ENCODE results near the gene PIK3R6. TPM values are rescaled to one million over a fixed set of nuclear protein-coding genes. Genes with fewer than 3 reads are reported as not detected.

Gene PIK3R6
- polyA plus RNA-seq, 1 experiment: not detected

DNA sequence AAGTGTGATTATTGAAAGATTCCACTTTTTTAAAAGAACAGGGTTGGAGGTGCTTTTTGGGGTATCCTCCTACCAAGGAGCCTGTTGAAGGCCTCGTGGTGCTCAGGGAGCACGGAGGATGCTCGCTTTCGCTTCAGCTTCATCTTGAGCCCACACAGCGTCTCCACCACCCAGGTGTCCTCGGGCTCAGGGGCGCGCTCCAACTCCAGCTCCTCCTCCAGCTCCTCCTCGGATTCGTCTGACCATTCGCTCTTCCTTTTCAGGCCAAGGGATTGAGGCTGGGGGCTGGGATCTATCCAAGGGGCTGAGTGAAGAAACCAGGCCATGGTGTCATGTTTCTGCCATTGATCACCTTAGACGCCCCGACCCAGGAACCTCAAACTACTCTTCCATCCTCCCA is 110.3 kb downstream of the PIK3R6 start:
- no peak overlapping the region for H3K4me3 ChIP-seq (ENCODE audit: low read depth, low read length)
- CTCF ChIA-PET: interaction anchor here (0.9 to 1.4 kb wide), 2 partner anchors 11 to 29 kb away, joined by 3 to 4 read pairs; no protein-coding TSS in a partner anchor
- no peak for DNase-seq (ENCODE audit: low read depth, low spot score)
- H3K27me3 ChIP-seq (ENCODE audit: control insufficient read depth, insufficient read depth, low read length): peaks cover 14% of the 10 kb centered on the region
- no peaks in the 10 kb centered on the region for H3K9me3 ChIP-seq (ENCODE audit: control insufficient read depth, insufficient read depth, low read length)
- POLR2A ChIA-PET: no interaction called here
- TF ChIP-seq, protein P1, sequence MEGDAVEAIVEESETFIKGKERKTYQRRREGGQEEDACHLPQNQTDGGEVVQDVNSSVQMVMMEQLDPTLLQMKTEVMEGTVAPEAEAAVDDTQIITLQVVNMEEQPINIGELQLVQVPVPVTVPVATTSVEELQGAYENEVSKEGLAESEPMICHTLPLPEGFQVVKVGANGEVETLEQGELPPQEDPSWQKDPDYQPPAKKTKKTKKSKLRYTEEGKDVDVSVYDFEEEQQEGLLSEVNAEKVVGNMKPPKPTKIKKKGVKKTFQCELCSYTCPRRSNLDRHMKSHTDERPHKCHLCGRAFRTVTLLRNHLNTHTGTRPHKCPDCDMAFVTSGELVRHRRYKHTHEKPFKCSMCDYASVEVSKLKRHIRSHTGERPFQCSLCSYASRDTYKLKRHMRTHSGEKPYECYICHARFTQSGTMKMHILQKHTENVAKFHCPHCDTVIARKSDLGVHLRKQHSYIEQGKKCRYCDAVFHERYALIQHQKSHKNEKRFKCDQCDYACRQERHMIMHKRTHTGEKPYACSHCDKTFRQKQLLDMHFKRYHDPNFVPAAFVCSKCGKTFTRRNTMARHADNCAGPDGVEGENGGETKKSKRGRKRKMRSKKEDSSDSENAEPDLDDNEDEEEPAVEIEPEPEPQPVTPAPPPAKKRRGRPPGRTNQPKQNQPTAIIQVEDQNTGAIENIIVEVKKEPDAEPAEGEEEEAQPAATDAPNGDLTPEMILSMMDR (IDR thresholded peaks at IDR 0.05; ENCODE audit: low read depth, low read length): no peak
- H3K27ac ChIP-seq (ENCODE audit: low read depth, low read length): no peak overlapping the region

DNA sequence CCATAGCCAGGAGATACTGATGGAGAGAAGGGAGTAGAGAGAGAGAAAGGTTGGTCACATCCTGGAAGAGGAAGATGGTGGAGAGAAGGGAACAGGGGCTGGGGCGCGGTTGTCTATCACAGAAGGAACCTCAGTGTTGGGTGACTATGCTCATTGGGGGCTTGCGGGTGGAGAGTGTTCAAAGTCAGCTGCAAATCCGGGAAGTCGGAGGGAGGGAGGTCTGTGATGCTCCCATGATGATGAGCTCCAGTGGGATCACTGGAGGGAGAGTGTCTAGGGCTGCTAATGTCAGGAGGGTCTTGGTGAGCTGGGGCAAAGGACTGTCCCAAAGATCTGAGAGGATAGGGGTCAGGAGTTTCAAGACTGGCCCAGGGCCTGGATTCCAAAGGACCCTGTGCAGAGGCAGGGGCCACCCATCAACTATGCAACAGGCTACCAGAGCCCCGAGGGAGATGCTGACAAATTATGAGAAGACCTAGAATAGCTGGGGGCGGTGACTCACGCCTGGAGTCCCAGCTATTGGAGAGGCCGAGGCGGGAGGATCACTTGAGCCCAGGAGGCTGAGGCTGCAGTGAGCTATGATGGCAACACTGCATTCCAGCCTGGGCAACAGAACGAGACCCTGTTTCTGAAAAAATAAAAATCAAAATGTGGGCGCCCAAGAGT is 111.8 kb downstream of the PIK3R6 start:
- DNase-seq (ENCODE audit: low read depth, low spot score): no peak
- Histone ChIP-seq H3K27me3 (ENCODE audit: control insufficient read depth, insufficient read depth, low read length) (peaks cover 17% of the 10 kb centered on the region), H3K9me3 (ENCODE audit: control insufficient read depth, insufficient read depth, low read length) (no peaks in the 10 kb centered on the region), H3K4me3 (ENCODE audit: low read depth, low read length) (no peak overlapping the region), H3K27ac (ENCODE audit: low read depth, low read length) (no peak overlapping the region)
- ChIA-PET POLR2A (no interaction called here), CTCF (interaction anchor here (1.0 kb wide), 1 partner anchor 30 kb away, joined by 3 read pairs; no protein-coding TSS in a partner anchor)
- TF ChIP-seq, protein P1 (IDR thresholded peaks at IDR 0.05; ENCODE audit: low read depth, low read length): no peak

DNA sequence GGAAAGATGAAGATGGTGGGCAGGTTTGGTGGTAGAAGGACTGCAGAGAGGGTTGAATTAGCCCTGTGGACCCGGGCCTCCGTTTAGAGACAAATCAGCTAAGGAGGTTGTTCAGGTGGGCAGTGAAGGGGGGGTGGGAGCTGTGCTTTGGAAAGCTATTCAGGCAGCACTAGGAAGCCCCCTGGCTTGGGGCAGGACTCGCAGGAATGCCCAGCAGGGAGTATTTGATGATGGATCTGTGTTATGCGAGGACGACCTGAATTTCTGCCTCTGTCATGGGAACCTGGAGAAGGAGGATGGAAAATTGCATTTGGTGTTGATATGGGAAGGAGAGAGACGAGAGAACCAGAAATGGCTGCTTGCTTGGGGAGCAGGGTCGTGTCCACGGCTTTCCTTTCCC is 112.6 kb downstream of the PIK3R6 start:
- Histone ChIP-seq H3K9me3 (ENCODE audit: control insufficient read depth, insufficient read depth, low read length) (no peaks in the 10 kb centered on the region), H3K27ac (ENCODE audit: low read depth, low read length) (no peak overlapping the region), H3K27me3 (ENCODE audit: control insufficient read depth, insufficient read depth, low read length) (peaks cover 17% of the 10 kb centered on the region), H3K4me3 (ENCODE audit: low read depth, low read length) (no peak overlapping the region)
- ChIA-PET CTCF (interaction anchor here (1.0 kb wide), 1 partner anchor 32 kb away, joined by 4 read pairs; no protein-coding TSS in a partner anchor), POLR2A (no interaction called here)
- no peak for DNase-seq (ENCODE audit: low read depth, low spot score)
- TF ChIP-seq, protein P1 (IDR thresholded peaks at IDR 0.05; ENCODE audit: low read depth, low read length): no peak

DNA sequence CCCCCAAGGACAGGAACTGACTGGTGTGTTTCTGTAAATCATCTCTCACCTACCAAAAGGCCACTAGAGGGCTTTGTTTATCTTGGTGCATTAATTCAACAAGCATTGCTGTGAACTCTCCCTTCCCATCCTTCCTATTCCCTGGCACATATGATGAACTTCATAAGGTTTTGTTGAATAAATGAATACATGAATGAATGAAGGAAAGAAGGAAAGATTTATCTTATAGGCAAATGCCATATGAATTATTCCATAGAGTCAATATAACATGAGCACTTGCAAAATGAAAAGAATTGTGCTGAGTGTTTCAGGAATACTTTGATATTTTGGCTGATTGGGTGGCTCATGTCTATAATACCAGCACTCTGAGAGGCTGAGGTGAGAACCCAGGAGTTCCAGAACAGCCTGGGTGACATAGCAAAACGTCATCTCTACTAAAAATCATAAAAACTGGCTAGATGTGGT is 113.5 kb downstream of the PIK3R6 start:
- no peak overlapping the region for H3K27ac ChIP-seq (ENCODE audit: low read depth, low read length)
- POLR2A ChIA-PET: no interaction called here
- peaks cover 17% of the 10 kb centered on the region for H3K27me3 ChIP-seq (ENCODE audit: control insufficient read depth, insufficient read depth, low read length)
- H3K9me3 ChIP-seq (ENCODE audit: control insufficient read depth, insufficient read depth, low read length): no peaks in the 10 kb centered on the region
- no peak for DNase-seq (ENCODE audit: low read depth, low spot score)
- TF ChIP-seq, protein P1 (IDR thresholded peaks at IDR 0.05; ENCODE audit: low read depth, low read length): peak; percentile 47
- no peak overlapping the region for H3K4me3 ChIP-seq (ENCODE audit: low read depth, low read length)
- CTCF ChIA-PET: interaction anchor here (1.0 kb wide), 1 partner anchor 33 kb away, joined by 4 read pairs; no protein-coding TSS in a partner anchor

Data from AG04450 (cell line).